Activated CD8-positive, alpha-beta memory T cell treated with anti-CD3 and anti-CD28 coated beads for 4 hours (primary cell): ENCODE results near the gene PTTG1IP.
A peak's percentile ranks its signal among the peaks of the same experiment; 100 is the strongest.
"Not testable (repeated sequence)": the region's sequence is repeated elsewhere in the genome, so short reads cannot be mapped to it uniquely, and the experiment has no call there.

ENCODE experiments used
- DNase-seq, 2 donors: peaks; one replicate each; pipeline ENCODE4 v3.0.0-alpha.2; 2020; ENCODE audit warnings: low read depth in 2 of 2

Gene PTTG1IP, protein sequence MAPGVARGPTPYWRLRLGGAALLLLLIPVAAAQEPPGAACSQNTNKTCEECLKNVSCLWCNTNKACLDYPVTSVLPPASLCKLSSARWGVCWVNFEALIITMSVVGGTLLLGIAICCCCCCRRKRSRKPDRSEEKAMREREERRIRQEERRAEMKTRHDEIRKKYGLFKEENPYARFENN

DNA sequence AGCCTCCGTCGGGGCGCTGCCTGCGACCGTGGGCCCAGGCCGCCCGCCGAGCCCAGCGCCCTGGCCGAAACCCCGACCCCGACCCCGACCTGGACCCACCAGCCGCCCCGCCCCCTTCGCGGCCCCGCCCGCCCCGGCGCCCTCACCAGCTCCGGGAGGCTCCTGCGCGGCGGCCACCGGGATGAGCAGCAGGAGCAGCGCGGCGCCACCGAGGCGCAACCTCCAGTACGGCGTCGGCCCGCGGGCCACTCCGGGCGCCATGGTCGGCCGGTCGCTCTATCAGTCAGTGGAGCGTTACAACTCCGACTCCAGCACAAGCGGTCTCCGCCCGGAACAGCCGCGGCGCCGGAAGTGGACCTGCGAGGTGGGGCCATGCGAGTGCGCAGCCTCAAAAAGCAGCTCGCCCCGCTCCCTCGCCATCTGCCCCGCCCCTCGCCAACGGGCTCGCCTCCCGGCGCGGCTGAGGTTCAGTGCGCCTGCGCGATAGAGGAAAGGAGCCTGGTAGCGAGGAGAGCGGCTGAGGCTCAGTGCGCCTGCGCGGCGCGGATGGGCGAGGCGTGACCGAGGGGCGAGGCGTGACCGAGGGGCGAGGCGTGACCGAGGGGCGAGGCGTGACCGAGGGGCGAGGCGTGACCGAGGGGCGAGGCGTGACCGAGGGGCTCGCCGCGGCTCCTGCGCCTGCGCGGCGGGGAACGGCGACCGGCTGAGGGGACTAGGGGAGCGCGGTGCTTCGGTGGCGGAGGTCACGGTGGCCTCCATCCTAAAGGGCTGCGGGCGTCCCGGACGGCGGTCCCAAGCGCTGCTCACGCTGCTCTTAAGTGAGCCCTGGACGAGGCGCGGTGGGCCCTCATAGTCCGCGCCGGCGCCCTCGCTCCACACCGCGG, at the start of gene PTTG1IP:
Gene PTTG1IP, minus strand, starts transcription at position 335 of the 884 bp plus-strand sequence. Its CDS starts 74 bp downstream, at position 261.
- DNase-seq: peak; percentile 99

- no peak for DNase-seq
These were observed 48.4 kb upstream of the PTTG1IP start for GRCh38 chr21:44921928-44922327.

DNA sequence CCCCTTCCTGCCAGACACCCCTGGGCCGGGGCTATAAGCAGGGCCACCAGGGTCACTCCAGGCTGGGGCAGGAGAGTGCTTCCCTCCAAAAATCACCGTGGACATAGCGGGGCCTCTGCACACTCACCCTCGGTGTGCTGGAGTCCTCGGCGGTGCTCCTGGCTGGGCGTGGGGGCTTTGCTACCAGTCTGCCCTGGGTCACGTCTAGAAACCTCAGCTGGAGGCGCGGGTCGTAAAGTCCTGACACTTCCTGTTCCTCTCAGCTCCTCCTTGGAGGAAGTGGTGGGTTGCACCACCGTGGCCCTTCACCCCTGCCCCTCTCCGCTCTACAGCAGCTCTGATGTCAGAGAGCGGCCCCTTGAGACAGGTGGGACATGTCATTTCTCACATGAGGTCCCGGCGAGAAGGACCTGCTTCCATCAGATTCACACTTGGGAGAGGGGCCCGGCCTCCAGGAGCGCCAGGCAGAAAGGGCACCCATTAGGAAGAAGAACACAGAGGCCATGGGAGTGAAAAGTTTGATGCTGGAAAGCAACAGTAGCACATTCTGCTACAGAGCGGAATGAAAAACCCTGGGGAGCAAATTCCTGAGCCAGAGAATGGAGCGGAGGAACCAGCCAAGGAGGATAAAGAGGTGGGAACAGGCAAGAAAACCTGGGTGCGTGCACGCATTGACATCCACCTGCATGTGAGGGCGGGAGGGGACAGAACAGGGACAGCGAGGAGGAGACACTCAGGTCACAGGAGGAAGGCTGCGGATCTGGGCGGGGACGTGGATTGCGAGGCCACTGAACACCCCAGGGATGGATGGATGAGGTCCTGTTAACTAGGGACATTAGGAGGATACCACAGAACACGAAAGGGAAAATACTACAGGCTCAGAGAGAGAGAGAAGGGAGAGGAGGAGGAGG, 47.5 kb upstream of the PTTG1IP start, which contains the start of gene ITGB2:
Gene ITGB2, minus strand, starts transcription at position 206 of the 911 bp plus-strand sequence. CDS start 10,117 bp downstream, outside the sequence.
- DNase-seq: no peak

- DNase-seq: no peak
These were observed 46.6 kb upstream of the PTTG1IP start for GRCh38 chr21:44919913-44920693.

DNA sequence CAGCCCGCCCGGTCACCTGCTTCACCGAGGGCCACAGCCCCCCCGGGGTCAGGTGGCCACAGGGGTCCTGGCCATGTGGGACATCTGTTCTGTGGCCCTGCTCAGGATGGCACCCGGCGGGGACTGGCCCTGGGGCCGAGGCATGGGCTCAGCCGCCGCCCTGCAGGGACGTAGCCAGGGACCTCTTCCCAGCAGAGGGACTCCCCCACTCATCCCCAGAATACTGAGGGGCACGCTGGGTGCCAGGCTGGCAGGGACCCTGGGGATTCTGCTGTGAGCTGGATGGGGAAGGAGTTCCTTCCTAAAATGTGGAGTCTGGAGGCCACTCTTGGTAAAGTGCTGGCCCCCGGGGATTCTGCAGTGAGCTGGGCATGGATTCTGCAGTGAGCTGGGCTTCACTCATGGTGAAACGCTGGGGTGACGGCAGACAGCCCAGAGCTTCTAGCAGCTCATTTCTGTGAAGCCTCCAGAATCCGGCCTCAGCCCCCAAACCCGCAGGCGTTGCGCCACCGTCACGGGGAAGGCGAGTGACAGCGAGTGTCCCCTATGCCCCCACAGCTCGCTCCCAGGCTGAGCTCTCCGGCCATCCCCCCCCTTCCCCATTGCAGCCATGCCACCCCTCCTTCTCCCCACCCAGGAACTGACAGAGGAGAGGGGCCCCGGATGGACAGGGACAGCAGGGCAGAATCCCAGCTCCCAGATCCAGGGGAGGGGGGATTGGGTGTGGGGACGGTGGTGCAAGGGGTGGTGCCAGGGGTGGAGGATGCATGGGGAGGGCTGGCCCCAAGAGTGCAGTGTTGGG, 45.8 kb upstream of the PTTG1IP start:
- no peak for DNase-seq

- no peak for DNase-seq
These were observed 45.1 kb upstream of the PTTG1IP start for GRCh38 chr21:44918581-44919033.

DNA sequence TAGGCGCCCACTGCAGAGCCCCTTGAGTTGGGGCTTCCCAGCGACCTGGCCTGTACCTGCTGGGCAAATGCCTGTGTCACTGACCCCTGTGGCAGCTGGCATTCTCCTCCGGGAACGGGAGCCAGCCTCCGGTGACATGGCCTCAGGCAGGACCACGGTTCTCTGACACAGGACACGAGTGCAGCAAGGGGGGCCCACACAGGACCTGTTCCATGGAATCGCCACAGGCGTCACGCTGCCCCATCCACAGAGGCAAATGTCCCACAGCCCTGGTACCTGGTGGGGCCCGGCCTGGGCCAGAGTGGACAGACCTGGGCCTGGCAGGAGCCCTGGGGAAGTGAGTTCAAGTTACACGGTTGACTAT, 44.6 kb upstream of the PTTG1IP start:
- DNase-seq: no peak

DNA sequence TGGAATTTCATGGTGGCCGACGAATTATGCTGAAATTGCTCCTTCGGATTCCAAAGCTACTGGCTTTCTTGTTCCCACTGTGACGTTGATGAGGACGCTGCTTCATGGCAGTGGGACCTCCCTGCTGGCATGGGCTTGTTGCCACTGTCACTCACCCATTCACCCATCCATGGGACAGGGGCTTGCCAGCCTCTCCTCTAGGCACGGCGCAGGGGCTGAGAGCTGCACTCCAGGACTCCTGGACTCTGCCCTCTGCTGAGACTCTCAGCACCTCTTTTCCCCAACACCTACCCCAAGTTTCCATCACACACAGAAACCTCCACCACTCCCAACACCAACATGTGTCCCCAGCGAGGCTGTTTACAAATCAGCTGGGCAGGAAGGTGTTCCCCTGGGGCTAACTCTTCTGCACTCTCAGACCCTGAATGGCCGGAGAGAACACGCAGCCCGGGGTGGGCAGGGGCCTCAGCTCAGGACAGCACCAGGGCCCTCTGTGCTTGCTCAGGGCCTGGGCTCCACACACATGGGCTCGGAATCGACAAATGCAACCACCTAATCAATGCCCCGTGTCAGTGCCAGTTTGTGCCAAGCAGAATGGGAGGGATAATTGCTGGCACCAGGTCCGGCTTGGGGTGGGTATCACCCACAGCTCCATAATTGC, 44.1 kb upstream of the PTTG1IP start:
- no peak for DNase-seq

GRCh38 chr21:44916965-44917364, 43.5 kb upstream of the PTTG1IP start:
- DNase-seq: no peak

GRCh38 chr21:44914176-44914874, 40.8 kb upstream of the PTTG1IP start:
- no peak for DNase-seq

- no peak for DNase-seq
These were observed 40.1 kb upstream of the PTTG1IP start for GRCh38 chr21:44913425-44914175.

- not testable (repeated sequence) for DNase-seq
These were observed 39.3 kb upstream of the PTTG1IP start for GRCh38 chr21:44912506-44913412.

DNA sequence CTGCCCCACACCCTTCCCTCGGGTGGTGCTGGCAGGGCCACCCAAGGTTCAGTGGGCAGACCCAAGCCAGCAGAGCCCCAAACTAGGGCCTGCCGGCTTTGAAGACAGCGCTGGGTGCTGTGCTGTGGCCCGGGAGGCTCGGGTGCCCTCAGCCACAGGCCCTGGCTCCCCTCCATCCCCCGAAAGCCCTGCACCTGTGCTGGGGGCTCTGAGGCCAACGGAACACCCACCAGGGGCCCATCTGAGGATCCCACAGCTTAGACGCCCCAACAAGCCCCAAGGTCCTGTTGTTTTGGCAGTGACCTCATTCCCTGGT, 38.6 kb upstream of the PTTG1IP start:
- DNase-seq: no peak

- no peak for DNase-seq
These were observed 38.1 kb upstream of the PTTG1IP start for GRCh38 chr21:44911384-44912157.

DNA sequence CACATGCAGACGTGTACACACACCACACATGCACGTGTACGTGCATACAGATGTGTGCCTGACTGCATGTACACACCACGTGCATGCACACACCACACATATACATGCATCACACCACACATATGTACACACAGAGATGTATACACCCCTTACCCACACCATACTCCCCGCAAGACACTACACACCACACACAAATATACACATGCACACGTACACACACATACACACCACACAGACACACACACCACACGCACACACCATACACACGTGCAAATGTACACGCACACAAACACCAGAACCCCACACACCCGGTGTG, 37.5 kb upstream of the PTTG1IP start:
- DNase-seq: no peak

DNA sequence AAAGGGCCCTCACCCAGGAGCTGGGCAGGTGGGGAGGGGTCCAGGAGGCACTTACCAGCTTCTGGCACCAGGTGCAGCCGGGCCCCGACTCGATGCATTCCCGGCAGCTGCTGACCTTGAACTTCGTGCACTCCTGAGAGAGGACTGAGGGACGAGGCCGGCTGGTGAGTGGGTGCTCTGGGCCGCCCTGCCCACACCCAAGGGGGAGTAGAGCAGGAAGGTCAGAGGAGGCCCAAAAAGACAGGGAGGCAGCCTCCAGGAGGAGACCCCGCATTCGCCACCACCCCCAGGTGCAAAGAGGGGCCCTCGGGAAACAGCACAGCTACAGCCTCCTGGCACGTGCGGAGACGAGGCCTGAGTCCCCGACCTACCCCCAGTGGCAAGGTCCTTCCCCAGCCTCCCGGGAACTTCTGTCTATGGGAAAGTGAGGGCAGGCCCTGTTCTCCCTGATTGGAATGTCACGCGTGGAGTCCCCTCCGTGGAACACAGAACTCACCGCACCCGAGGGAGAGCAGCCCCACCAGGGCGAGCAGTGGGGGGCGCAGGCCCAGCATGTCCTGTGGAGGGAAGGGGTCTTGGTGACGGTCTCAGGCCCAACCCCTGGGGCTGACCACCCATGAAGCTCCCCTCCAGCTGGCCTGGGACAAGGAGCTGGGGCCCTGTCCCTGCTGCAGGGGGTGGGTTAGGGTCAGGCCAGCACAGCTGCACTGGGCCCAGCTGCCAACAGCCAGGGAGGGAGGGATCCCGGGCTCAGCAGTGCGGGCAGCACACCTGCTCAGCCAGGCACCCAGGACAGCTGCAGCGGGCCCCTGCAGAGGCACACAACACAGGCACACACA, 37.0 kb upstream of the PTTG1IP start:
- no peak for DNase-seq
